WTC11 (cell line): ENCODE results near the gene RPIA. TPM values are rescaled to one million over a fixed set of nuclear protein-coding genes. Genes with fewer than 3 reads are reported as not detected.
A peak's percentile ranks its signal among the peaks of the same experiment; 100 is the strongest.
"Not testable (repeated sequence)": the region's sequence is repeated elsewhere in the genome, so short reads cannot be mapped to it uniquely, and the experiment has no call there.

Source experiments
- ATAC-seq: fragments of 200-7000 bp; cut with Tn5 transposase; 2 replicates; pipeline ENCODE4 v1.10.0; 2021; ENCODE audit warnings: mild to moderate bottlenecking, moderate library complexity
- CTCF ChIA-PET: fragments of 300-600 bp; sonication (Branson Sonifier 250); formaldehyde crosslinking; loops from one replicate; lab custom pipeline; 2021; ENCODE audit warnings: antibody characterized with exemption; lab: Charles Lee
- POLR2A ChIA-PET: fragments of 350-600 bp; sonication (Branson Sonifier 250); formaldehyde crosslinking; loops from one replicate; lab custom pipeline; 2021; ENCODE audit warnings: antibody characterized with exemption; lab: Charles Lee
- DNase-seq: peaks from one replicate; pipeline ENCODE4 v3.0.0; 2021; ENCODE audit warnings: low spot score
- H3K27ac Mint-ChIP-seq: 2 replicates; pipeline ENCODE4 v1.8.0; 2021; ENCODE audit warnings: mixed read lengths
- H3K27me3 Mint-ChIP-seq: 2 replicates; pipeline ENCODE4 v1.8.0; 2021; ENCODE audit warnings: low read depth, mild to moderate bottlenecking, moderate library complexity, mixed read lengths
- H3K36me3 Mint-ChIP-seq: 2 replicates; pipeline ENCODE4 v1.8.0; 2021; ENCODE audit warnings: mixed read lengths
- H3K4me1 Mint-ChIP-seq: 2 replicates; pipeline ENCODE4 v1.8.0; 2022; ENCODE audit warnings: mixed read lengths
- H3K4me3 Mint-ChIP-seq: 2 replicates; pipeline ENCODE4 v1.8.0; 2021; ENCODE audit warnings: mild to moderate bottlenecking, moderate library complexity, mixed read lengths
- H3K9me3 Mint-ChIP-seq: 2 replicates; pipeline ENCODE4 v1.8.0; 2021; ENCODE audit warnings: mixed read lengths
- ARID4B ChIP-seq: sonication (generic); formaldehyde crosslinking; IDR thresholded peaks from 2 replicates; pipeline ENCODE4 v1.8.0; 2023; ENCODE audit warnings: missing genetic modification reagents, mild to moderate bottlenecking, borderline replicate concordance
- ATF1 ChIP-seq: sonication (generic); formaldehyde crosslinking; IDR thresholded peaks from 2 replicates; pipeline ENCODE4 v1.8.1; 2023; ENCODE audit warnings: mild to moderate bottlenecking, moderate library complexity, missing genetic modification reagents
- CTCF ChIP-seq: fragments of 200-600 bp; IDR thresholded peaks from 2 replicates; pipeline ENCODE4 v1.8.0; 2022; ENCODE audit warnings: antibody characterized with exemption
- E2F4 ChIP-seq: sonication (generic); formaldehyde crosslinking; IDR thresholded peaks from 2 replicates; pipeline ENCODE4 v1.8.1; 2022; ENCODE audit warnings: low read depth, mild to moderate bottlenecking, moderate library complexity, missing genetic modification reagents, borderline replicate concordance
- FOXP4 ChIP-seq: sonication (generic); formaldehyde crosslinking; IDR thresholded peaks from 2 replicates; pipeline ENCODE4 v1.8.0; 2022; ENCODE audit warnings: mild to moderate bottlenecking, missing genetic modification reagents
- HMGA2 ChIP-seq: fragments of 250-450 bp; sonication (Bioruptor Pico); IDR thresholded peaks from 2 replicates; pipeline ENCODE4 v1.4.0; 2021; ENCODE audit warnings: mild to moderate bottlenecking, moderate library complexity
- IRF2 ChIP-seq: sonication (generic); formaldehyde crosslinking; IDR thresholded peaks from 2 replicates; pipeline ENCODE4 v1.8.0; 2022; ENCODE audit warnings: low read depth, missing genetic modification reagents, borderline replicate concordance
- JUN ChIP-seq: sonication (generic); formaldehyde crosslinking; IDR thresholded peaks from 2 replicates; pipeline ENCODE4 v1.8.0; 2023; ENCODE audit warnings: mild to moderate bottlenecking, missing genetic modification reagents
- NFATC4 ChIP-seq: fragments of 250-450 bp; sonication (Bioruptor Pico); IDR thresholded peaks from 2 replicates; pipeline ENCODE4 v1.9.0; 2021; ENCODE audit warnings: mild to moderate bottlenecking
- OVOL2 ChIP-seq: fragments of 250-450 bp; sonication (Bioruptor Pico); IDR thresholded peaks from 2 replicates; pipeline ENCODE4 v1.9.0; 2021; ENCODE audit warnings: mild to moderate bottlenecking, borderline replicate concordance
- RELA ChIP-seq: sonication (generic); formaldehyde crosslinking; IDR thresholded peaks from 2 replicates; pipeline ENCODE4 v1.8.1; 2022; ENCODE audit warnings: missing genetic modification reagents, mild to moderate bottlenecking, borderline replicate concordance
- RORB ChIP-seq: fragments of 250-450 bp; sonication (Bioruptor Pico); IDR thresholded peaks from 2 replicates; pipeline ENCODE4 v1.9.0; 2021; ENCODE audit warnings: mild to moderate bottlenecking
- SMAD3 ChIP-seq: sonication (generic); formaldehyde crosslinking; IDR thresholded peaks from 2 replicates; pipeline ENCODE4 v1.8.0; 2022; ENCODE audit warnings: missing genetic modification reagents, mild to moderate bottlenecking, borderline replicate concordance
- TCF7 ChIP-seq: sonication (generic); formaldehyde crosslinking; IDR thresholded peaks from 2 replicates; pipeline ENCODE4 v1.8.0; 2022; ENCODE audit warnings: mild to moderate bottlenecking, low read depth, missing genetic modification reagents, moderate library complexity
- TEAD4 ChIP-seq: sonication (generic); formaldehyde crosslinking; IDR thresholded peaks from 2 replicates; pipeline ENCODE4 v1.8.0; 2022; ENCODE audit warnings: mild to moderate bottlenecking, missing genetic modification reagents
- ZMAT4 ChIP-seq: fragments of 250-450 bp; sonication (Bioruptor Pico); IDR thresholded peaks from 2 replicates; pipeline ENCODE4 v1.9.0; 2021; ENCODE audit warnings: mild to moderate bottlenecking
- total RNA-seq: library from RNA; stranded (reverse); gene quantifications from 3 replicates; pipeline ENCODE4 v1.2.3, GENCODE V29; 2021

RPIA gene
- total RNA-seq, 1 experiment from 2014 or later: 23.4 TPM

GRCh38 chr2:88765154-88765888, 73.8 kb downstream of the RPIA start (continued):
- TF ChIP-seq E2F4 (CRISPR knock-in tag) (peak; percentile 79), IRF2 (CRISPR knock-in tag) (no peak), ATF1 (CRISPR knock-in tag) (0 out of 2 replicates have a peak, but pooled peaks have one; percentile 38), NFATC4 (CRISPR knock-in tag) (no peak), OVOL2 (CRISPR knock-in tag) (no peak), RELA (CRISPR knock-in tag) (peak; percentile 68; the same call in 1 of the 2 replicates), ARID4B (peak; percentile 97), TCF7 (peak; percentile 91), SMAD3 (peak; percentile 85), HMGA2 (CRISPR knock-in tag) (no peak), RORB (CRISPR knock-in tag) (no peak), TEAD4 (CRISPR knock-in tag) (0 out of 2 replicates have a peak, but pooled peaks have one; percentile 18), FOXP4 (CRISPR knock-in tag) (peak; percentile 90), ZMAT4 (CRISPR knock-in tag) (no peak), JUN (peak; percentile 83; the same call in 1 of the 2 replicates), CTCF (no peak)

- Mint-ChIP-seq H3K4me3 (peak overlapping the region; percentile 76), H3K27me3 (peaks cover 51% of the 10 kb centered on the region)
- H3K9me3 Mint-ChIP-seq, H3K36me3 Mint-ChIP-seq, ATAC-seq, H3K27ac Mint-ChIP-seq, POLR2A ChIA-PET, H3K4me1 Mint-ChIP-seq, DNase-seq: not testable (repeated sequence)
- CTCF ChIA-PET: interaction anchor here (1.4 kb wide), 1 partner anchor 66 kb away, joined by 5 read pairs; no protein-coding TSS in a partner anchor
Observed at GRCh38 chr2:88765889-88766481, 74.5 kb downstream of the RPIA start.
